Fibroblast of skin of back (primary cell): ENCODE results near the gene SGIP1.
"Not testable (repeated sequence)": the region's sequence is repeated elsewhere in the genome, so short reads cannot be mapped to it uniquely, and the experiment has no call there.

Source experiments
- DNase-seq: peaks from one replicate; pipeline ENCODE4 v3.0.0-alpha.2; 2013

The SGIP1 gene

DNA sequence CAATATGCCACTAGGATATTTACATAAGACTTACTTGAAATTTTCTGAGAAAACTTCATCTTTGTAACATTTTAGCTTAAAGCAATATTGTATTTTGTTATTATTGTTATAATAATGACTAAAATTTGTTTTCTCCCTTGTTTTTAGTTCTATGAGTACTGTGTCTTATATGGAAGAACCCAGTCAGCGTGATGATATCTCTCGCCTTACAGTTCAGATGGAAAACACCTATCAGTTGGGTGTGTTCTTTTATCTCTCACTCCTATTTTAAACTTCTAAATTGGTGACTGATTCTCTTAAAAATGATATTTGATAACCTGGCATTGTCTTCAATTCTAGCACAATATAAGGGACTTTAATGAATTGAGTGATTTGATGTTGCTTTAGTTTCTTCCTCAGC lies 236.3 kb downstream of the SGIP1 start:
- DNase-seq: no peak

DNA sequence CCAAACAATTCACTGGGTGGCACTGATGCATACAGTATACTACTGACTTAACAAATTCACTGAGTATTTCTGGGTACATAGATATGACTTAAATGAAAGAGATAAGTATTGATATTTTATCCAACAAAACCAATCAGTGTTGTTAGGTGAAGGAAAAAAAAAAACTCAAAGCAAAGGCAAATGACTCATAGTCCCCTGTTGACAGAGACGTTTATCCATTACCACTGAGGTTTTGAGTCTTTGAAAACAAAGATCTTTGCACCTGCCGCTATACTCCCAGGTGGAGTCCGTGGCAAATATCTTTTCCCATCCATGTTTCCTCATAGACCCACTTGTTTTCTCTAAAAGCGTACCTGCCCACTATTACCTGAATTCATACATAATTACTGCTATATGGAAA lies 236.7 kb downstream of the SGIP1 start:
- no peak for DNase-seq

DNA sequence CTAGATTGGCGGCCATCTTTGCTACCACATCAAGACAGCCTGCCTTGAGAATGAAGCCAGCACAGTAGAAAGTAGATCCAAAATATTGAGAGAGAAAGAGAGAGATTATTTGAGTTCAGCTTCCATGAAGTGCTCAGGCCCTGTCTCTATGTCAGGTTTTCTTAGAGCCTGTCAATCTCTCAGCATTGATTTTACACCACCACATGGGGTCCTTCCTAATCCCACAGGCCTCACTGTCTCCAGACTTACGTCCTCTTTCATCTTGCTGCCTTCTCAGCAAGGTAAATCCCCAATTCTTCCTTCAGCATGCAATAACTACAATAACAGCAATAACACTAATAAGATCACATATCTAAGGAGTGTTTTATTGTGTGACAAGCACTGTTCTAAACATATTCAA lies 239.3 kb downstream of the SGIP1 start:
- DNase-seq: no peak

DNA sequence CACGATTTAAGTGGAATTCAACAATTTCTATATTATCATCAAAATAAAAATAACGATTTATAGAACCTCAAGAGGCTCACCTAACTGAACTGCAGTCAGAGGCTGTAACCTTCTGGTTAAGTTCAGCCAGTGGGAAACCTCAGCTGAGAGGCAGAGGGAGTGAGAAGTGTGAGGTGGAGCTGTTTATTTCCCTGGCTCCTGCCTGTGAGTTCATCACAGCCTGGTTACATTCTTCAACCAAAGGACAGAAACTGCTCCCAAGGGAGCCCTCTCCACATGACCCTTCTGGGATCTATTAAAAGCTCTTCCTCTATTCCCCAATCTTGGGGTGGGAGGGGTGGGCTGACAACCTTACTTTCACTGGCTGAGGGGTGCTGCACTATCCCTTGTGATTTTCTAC lies 240.5 kb downstream of the SGIP1 start:
- DNase-seq: peak; percentile 2

DNA sequence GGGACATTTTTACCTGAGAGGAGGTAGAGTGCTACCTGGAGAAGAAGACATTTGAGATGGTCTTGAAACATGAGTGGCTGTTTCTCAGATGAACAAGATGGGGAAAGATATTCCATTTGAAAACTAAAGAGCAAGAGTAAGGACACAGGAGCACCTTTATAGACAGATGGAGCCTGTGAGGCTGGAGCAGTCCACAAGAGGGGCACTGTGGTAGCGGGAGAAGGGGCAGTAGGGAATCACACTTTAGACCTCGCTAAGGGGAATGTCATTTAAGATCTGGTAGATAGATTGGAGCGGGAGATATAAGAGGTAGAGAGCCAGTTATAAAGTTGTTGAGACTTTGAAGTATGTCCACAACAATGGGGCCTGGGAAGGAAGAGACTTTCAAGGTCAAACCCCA lies 241.7 kb downstream of the SGIP1 start:
- DNase-seq: no peak

DNA sequence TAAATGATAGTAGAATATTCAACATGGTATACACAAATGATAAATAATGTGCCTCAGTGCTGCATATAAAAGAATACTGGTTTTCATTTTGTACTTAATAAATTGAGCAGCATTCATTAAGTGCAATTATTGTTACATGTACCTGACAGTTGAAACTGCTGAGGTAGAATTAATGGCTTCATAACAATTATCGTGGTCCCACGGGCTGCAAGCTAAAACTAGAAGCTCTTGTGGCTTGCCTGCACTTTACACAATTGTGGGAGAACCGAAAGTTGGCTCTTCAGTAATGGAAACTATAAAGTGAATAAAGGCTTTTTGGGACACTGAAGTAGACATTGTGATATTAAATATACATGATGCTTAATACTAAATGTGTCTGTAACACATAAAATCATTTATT lies 243.9 kb downstream of the SGIP1 start:
- no peak for DNase-seq

DNA sequence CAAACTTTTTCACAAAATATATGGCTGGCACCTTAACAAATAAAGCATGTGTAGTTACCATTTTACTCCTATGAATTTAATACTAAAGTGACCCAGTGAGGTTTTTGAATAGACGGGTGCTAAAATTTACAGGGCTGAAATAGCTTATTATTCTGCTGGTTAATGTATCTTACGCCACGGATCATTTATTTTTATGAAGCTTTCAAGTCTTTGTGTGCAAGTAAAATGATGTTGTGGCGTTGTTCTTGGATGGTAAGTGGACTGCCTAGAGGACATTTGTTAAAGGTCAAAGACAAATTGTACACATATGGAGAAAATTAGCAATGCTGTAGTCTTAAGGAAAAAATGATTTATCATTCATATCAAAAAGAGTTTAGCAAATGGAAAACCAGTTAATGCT lies 244.3 kb downstream of the SGIP1 start:
- no peak for DNase-seq

DNA sequence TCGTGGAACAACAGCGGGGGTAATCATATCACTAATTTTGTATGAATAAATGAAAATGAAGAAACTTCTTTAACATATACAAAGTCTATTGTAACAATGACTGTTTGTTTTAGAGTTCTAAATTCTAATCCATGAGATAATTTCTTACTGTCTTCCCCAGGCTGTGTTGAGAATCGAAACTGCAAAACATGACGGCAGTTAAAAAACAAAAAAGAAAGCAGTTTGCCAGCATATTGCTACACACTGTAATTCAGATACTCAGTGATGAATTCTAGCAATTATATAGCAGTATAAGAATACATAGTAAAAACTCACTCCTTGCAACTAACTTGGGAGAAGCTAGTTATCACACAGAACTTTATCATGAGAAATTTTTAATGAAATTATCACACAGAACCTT lies 245.0 kb downstream of the SGIP1 start:
- DNase-seq: no peak

DNA sequence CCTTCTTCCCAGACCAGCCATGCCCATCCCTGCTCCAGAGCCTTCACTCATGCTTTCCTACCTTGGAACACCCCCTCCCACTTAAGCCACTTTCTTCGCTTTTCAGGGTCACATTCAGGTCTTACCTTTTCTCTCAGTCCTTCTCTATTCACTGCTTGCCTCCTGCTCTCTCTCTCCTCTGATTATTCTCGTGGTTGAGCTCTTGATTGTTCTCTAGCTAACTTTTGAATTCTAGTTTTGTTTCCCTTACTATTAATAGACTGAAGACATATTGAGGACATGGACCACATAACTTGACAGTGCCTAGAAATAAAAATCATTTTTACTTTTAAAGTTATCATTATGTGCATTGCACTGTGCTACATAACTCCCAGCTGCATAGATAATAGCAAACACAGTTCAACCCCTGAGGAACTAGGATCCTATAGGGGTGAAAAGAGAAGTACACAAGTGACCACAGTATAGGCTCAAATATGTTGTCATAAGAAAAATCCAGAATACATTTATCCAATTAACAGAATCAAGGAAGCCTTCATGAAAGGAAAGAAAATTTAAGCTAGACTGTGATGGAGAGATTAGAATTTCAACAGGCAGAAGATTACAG lies 245.6 kb downstream of the SGIP1 start:
- DNase-seq: no peak

DNA sequence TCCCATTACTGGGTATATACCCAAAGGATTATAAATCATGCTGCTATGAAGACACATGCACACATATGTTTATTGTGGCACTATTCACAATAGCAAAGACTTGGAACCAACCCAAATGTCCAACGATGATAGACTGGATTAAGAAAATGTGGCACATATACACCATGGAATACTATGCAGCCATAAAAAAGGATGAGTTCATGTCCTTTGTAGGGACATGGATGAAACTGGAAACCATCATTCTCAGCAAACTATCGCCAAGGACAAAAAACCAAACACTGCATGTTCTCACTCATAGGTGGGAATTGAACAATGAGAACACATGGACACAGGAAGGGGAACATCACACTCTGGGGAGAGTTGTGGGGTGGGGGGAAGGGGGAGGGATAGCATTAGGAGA lies 251.8 kb downstream of the SGIP1 start:
- DNase-seq: not testable (repeated sequence)

DNA sequence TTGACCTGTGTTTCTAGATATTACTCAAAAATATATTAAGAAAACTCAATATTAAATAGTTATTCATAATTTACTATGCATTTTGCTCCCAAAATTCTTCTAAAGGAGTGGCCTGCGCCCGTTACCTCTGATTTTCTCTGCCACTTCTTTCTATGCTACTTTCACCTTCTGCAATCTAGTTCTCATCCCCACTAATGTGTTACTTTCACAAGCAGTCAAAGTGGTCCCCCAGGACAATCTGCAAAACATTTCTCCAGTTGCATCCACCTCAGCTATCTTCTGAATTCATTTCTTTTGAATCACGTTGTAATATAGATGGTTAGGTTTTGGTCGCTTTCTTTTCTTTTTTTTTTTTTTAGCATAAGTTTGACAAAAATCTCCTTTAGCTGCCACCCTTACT lies 253.7 kb downstream of the SGIP1 start:
- DNase-seq: no peak

DNA sequence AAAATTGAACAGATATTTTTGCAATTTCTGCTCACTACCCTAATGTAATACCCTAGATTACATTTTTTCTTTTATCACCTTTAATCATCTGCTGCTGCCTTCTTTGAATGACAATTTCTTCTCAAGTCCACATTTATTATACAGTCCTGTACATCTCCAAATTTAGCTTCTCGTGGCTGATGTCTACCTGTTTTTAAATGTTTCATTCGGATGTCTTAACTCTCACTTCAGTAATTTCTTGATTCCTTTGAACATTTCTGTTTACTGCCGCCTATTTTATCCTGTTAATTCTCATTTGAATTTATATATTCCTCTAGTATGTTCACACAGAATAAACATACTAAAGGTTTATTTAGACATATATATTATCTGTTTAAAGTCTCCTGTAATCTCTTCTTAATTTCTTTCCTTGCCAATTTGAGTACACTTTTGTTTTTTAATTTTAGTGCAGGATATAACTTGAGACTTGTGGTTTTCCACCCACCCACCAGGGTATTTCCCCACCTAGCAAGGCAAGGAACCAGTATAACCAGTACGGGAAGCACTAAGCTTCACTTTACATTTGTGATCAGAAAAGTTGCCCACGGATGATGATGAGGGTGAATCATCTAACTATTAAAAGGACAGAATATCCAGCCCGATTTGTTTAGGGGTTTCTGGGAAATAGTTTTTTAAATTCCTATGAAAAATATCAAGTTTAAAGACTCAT lies 254.4 kb downstream of the SGIP1 start:
- DNase-seq: no peak

DNA sequence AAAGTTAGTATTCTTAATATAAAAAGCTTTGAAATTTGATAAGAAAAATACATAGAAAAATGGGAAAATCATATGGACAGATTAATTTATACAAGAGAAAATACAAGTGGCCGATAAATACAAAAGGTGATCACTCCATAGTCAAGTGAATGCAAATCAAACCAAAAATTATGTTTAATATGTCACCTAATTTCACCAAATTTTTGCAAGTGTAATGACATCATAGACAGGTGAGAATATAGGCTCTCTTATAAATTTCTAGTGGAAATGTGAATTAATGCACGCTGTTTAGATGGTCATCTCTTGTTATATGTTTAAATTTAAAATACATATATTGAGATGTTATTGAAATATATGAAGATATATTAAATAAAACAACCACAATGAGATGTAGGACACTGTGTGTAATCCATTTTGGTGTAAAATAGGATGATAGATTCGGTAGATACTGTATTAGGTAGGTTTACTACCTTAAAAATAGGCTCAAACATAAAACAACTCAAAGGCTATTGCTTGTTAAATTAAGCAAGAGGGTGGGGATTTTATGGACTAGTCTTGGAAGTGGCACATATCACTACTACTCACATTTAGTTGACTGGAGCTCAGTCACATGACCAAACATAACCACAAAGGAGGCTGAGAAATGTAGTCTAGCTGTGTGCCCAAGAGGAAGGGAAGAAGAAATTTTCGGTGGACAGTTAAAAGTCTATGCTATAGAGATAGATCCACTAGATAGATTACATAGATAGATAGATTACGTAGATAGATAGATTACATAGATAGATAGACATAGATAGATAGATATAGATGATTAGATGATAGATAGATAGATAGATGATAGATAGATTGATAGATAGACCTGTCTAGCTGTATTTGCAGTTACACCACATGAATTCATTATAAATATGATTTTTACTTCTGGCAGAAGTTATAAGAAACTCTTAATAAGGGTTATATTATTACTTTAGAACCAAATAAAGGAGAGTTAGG lies 258.0 kb downstream of the SGIP1 start:
- no peak for DNase-seq

DNA sequence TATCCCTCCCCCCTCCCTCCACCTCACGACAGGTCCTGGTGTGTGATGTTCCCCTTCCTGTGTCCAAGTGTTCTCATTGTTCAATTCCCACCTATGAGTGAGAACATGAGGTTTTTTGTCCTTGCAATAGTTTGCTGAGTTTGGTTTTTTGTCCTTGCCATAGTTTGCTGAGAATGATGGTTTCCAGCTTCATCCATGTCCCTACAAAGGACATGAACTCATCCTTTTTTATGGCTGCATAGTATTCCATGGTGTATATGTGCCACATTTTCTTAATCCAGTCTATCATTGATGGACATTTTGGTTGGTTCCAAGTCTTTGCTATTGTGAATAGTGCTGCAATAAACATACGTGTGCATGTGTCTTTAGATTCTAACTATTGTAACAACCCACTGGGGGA lies 261.9 kb downstream of the SGIP1 start:
- not testable (repeated sequence) for DNase-seq
